Measurements from ENCODE around the gene UGT1A6.
"Not testable (repeated sequence)": the region's sequence is repeated elsewhere in the genome, so short reads cannot be mapped to it uniquely, and the experiment has no call there.

- TF ChIP-seq EZH2 (IDR thresholded peaks at IDR 0.05; ENCODE audit: borderline replicate concordance, low read depth, low read length, poor library complexity, severe bottlenecking); CTCF (conservative IDR thresholded peaks at IDR 0.05; ENCODE audit: low read depth, low read length): not testable (repeated sequence)
Observed at GRCh38 chr2:233745838-233746237, 53.1 kb downstream of the UGT1A6 start.

All from A673 (cell line).